Cardiac fibroblast (primary cell): Measurements from ENCODE around the gene MAGI1.

Source experiments
- DNase-seq, 2 donors: peaks; one replicate each; pipeline versions ENCODE4 v3.0.0 to v3.0.0-alpha.2; 2010; ENCODE audit warnings: low read depth in 2 of 2
- H3K4me3 ChIP-seq, 2 donors: replicated peaks in 1 of 2; 1 replicate in 1 of 2; 2 replicates in 1 of 2; pipeline ENCODE4 v1.5.1; 2011; ENCODE audit warnings: low read depth in 2 of 2, low read length in 2 of 2, mild to moderate bottlenecking in 2 of 2, moderate library complexity in 1 of 2
- CTCF ChIP-seq: IDR thresholded peaks from one replicate; pipeline ENCODE4 v1.5.1; 2011; ENCODE audit warnings: low read depth, mild to moderate bottlenecking, low read length, inconsistent platforms

MAGI1 gene

GRCh38 chr3:65675011-65675410 is 363.7 kb downstream of the MAGI1 start:
- no peak for DNase-seq
- TF ChIP-seq CTCF: no peak
- no peak overlapping the region for H3K4me3 ChIP-seq

DNA sequence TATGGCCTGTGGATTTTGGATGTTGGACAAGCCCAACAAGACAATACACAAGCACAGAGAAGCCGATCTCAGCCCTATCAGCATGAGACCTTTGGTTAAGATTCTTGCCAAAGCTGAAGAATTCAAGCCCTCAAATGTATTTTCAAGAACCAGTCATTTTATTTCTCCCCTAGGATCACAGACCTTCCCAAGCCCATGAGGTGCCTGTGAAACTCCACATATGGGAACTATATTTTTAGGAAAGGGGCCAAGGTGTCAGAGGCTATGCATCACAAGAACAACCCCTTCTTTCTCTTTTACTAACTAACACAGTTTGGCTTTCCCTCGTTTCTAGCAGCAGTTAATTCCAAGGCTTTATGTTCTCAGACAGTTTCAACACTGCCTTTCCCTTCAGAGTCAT is 364.5 kb downstream of the MAGI1 start:
- no peak overlapping the region for H3K4me3 ChIP-seq
- no peak for TF ChIP-seq CTCF
- DNase-seq: no peak

- peak; percentile 60 to 73 for DNase-seq
- TF ChIP-seq CTCF: peak; percentile 77
- H3K4me3 ChIP-seq: no peak overlapping the region
Observed at GRCh38 chr3:65672871-65673815, 365.6 kb downstream of the MAGI1 start.

- TF ChIP-seq CTCF: no peak
- H3K4me3 ChIP-seq: no peak overlapping the region
- no peak for DNase-seq
Observed at GRCh38 chr3:65672061-65672460, 366.7 kb downstream of the MAGI1 start.

- no peak for TF ChIP-seq CTCF
- no peak overlapping the region for H3K4me3 ChIP-seq
- DNase-seq: peak; percentile 4 to 7
Observed at GRCh38 chr3:65671004-65671403, 367.7 kb downstream of the MAGI1 start.

GRCh38 chr3:65669163-65669875 is 369.4 kb downstream of the MAGI1 start:
- H3K4me3 ChIP-seq: no peak overlapping the region
- no peak for TF ChIP-seq CTCF
- peak; percentile 72 to 76 for DNase-seq
